Measurements from ENCODE around the gene VN1R5.

DNA sequence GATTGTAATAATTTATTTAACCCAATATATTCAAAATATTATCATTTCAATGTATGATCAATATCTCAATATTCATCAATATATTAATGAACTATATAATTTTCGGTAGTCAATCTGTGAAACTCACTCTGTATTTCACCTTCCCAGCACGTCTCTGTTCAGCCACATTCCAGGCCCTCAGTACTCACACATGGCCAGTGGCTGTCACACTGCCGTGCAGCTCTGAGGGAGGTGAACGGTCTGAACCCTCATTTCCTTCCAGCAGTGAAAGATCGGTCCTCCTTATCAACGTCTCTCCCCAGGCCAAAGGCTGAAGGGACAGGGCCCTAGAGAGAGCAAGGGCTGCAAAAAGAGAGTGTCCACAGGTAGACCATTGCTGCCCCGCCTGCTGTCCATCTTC lies 44.5 kb upstream of the VN1R5 start:
- TF ChIP-seq, protein P1, sequence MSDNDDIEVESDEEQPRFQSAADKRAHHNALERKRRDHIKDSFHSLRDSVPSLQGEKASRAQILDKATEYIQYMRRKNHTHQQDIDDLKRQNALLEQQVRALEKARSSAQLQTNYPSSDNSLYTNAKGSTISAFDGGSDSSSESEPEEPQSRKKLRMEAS (IDR thresholded peaks at IDR 0.05; ENCODE audit: low read depth, low read length) = no peak
- TF ChIP-seq, protein P2, sequence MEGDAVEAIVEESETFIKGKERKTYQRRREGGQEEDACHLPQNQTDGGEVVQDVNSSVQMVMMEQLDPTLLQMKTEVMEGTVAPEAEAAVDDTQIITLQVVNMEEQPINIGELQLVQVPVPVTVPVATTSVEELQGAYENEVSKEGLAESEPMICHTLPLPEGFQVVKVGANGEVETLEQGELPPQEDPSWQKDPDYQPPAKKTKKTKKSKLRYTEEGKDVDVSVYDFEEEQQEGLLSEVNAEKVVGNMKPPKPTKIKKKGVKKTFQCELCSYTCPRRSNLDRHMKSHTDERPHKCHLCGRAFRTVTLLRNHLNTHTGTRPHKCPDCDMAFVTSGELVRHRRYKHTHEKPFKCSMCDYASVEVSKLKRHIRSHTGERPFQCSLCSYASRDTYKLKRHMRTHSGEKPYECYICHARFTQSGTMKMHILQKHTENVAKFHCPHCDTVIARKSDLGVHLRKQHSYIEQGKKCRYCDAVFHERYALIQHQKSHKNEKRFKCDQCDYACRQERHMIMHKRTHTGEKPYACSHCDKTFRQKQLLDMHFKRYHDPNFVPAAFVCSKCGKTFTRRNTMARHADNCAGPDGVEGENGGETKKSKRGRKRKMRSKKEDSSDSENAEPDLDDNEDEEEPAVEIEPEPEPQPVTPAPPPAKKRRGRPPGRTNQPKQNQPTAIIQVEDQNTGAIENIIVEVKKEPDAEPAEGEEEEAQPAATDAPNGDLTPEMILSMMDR (IDR thresholded peaks at IDR 0.05; ENCODE audit: low read depth, low read length) = no peak
